ENCODE results near the gene IZUMO1R. TPM values are rescaled to one million over a fixed set of nuclear protein-coding genes. Genes with fewer than 3 reads are reported as not detected.
"Not testable (repeated sequence)": the region's sequence is repeated elsewhere in the genome, so short reads cannot be mapped to it uniquely, and the experiment has no call there.

Gene IZUMO1R
- not detected for total RNA-seq

- ChIA-PET POLR2A (no interaction called here), CTCF (no interaction called here)
- Mint-ChIP-seq H3K4me3 (no peak within 1 kb of the TSS), H3K27ac (no peak within 1 kb of the TSS), H3K27me3 (peaks cover 2% of the 10 kb centered on the region), H3K9me3 (no peaks in the 10 kb centered on the region), H3K4me1 (no peaks in the 10 kb centered on the region), H3K36me3 (ENCODE audit: low read depth) (no peaks in the 10 kb centered on the region)
- DNase-seq: no peak
These were observed at the start of gene IZUMO1R for GRCh38 chr11:94303966-94304958. Gene IZUMO1R, plus strand, starts transcription at chr11:94304580. Its CDS starts 1,057 bp downstream, at chr11:94305637.

- Mint-ChIP-seq H3K27ac (no peak overlapping the region), H3K9me3 (peaks cover 5% of the 10 kb centered on the region), H3K4me3 (no peak overlapping the region), H3K27me3 (no peaks in the 10 kb centered on the region), H3K4me1 (no peaks in the 10 kb centered on the region), H3K36me3 (ENCODE audit: low read depth) (no peaks in the 10 kb centered on the region)
- ChIA-PET CTCF (no interaction called here), POLR2A (no interaction called here)
- no peak for DNase-seq
These were observed 32.5 kb upstream of the IZUMO1R start for GRCh38 chr11:94271885-94272372.

- no peaks in the 10 kb centered on the region for H3K36me3 Mint-ChIP-seq (ENCODE audit: low read depth)
- no peaks in the 10 kb centered on the region for H3K4me1 Mint-ChIP-seq
- no peak overlapping the region for H3K4me3 Mint-ChIP-seq
- peaks cover 3% of the 10 kb centered on the region for H3K9me3 Mint-ChIP-seq
- H3K27ac Mint-ChIP-seq: no peak overlapping the region
- ChIA-PET POLR2A (no interaction called here), CTCF (no interaction called here)
- H3K27me3 Mint-ChIP-seq: no peaks in the 10 kb centered on the region
- no peak for DNase-seq
These were observed 31.6 kb upstream of the IZUMO1R start for GRCh38 chr11:94272738-94273313.

- no peak for DNase-seq
- no peak overlapping the region for H3K4me3 Mint-ChIP-seq
- no peak overlapping the region for H3K27ac Mint-ChIP-seq
- no peaks in the 10 kb centered on the region for H3K27me3 Mint-ChIP-seq
- POLR2A ChIA-PET: no interaction called here
- CTCF ChIA-PET: no interaction called here
- no peaks in the 10 kb centered on the region for H3K9me3 Mint-ChIP-seq
- H3K4me1 Mint-ChIP-seq: no peaks in the 10 kb centered on the region
- no peaks in the 10 kb centered on the region for H3K36me3 Mint-ChIP-seq (ENCODE audit: low read depth)
These were observed 28.4 kb upstream of the IZUMO1R start for GRCh38 chr11:94275961-94276360.

- Mint-ChIP-seq H3K4me3 (no peak overlapping the region), H3K9me3 (no peaks in the 10 kb centered on the region), H3K36me3 (ENCODE audit: low read depth) (no peaks in the 10 kb centered on the region), H3K27me3 (no peaks in the 10 kb centered on the region), H3K27ac (no peak overlapping the region), H3K4me1 (no peaks in the 10 kb centered on the region)
- POLR2A ChIA-PET: no interaction called here
- DNase-seq: no peak
- CTCF ChIA-PET: no interaction called here
These were observed 27.4 kb upstream of the IZUMO1R start for GRCh38 chr11:94276943-94277342.

- H3K9me3 Mint-ChIP-seq; H3K4me1 Mint-ChIP-seq; H3K27ac Mint-ChIP-seq; H3K36me3 Mint-ChIP-seq (ENCODE audit: low read depth); CTCF ChIA-PET; H3K27me3 Mint-ChIP-seq; POLR2A ChIA-PET; H3K4me3 Mint-ChIP-seq; DNase-seq: not testable (repeated sequence)
These were observed 26.2 kb upstream of the IZUMO1R start for GRCh38 chr11:94278207-94278606.

- Mint-ChIP-seq H3K27me3 (no peaks in the 10 kb centered on the region), H3K27ac (no peak overlapping the region), H3K4me3 (no peak overlapping the region), H3K9me3 (no peaks in the 10 kb centered on the region), H3K4me1 (no peaks in the 10 kb centered on the region), H3K36me3 (ENCODE audit: low read depth) (no peaks in the 10 kb centered on the region)
- POLR2A ChIA-PET: interaction anchor here (0.5 kb wide), 1 partner anchor 149 kb away, joined by 3 read pairs; no protein-coding TSS in a partner anchor
- no peak for DNase-seq
- CTCF ChIA-PET: no interaction called here
These were observed 24.4 kb upstream of the IZUMO1R start for GRCh38 chr11:94279996-94280395.

GRCh38 chr11:94281324-94281723 lies 23.1 kb upstream of the IZUMO1R start:
- no peak for DNase-seq
- no peaks in the 10 kb centered on the region for H3K9me3 Mint-ChIP-seq
- no peaks in the 10 kb centered on the region for H3K36me3 Mint-ChIP-seq (ENCODE audit: low read depth)
- no peaks in the 10 kb centered on the region for H3K4me1 Mint-ChIP-seq
- CTCF ChIA-PET: no interaction called here
- POLR2A ChIA-PET: no interaction called here
- no peak overlapping the region for H3K4me3 Mint-ChIP-seq
- H3K27ac Mint-ChIP-seq: no peak overlapping the region
- no peaks in the 10 kb centered on the region for H3K27me3 Mint-ChIP-seq

- Mint-ChIP-seq H3K36me3 (ENCODE audit: low read depth) (no peaks in the 10 kb centered on the region), H3K27ac (no peak overlapping the region), H3K4me3 (no peak overlapping the region), H3K4me1 (no peaks in the 10 kb centered on the region), H3K27me3 (no peaks in the 10 kb centered on the region), H3K9me3 (no peaks in the 10 kb centered on the region)
- ChIA-PET POLR2A (no interaction called here), CTCF (no interaction called here)
- DNase-seq: no peak
These were observed 20.7 kb upstream of the IZUMO1R start for GRCh38 chr11:94283678-94284077.

- H3K36me3 Mint-ChIP-seq (ENCODE audit: low read depth): no peaks in the 10 kb centered on the region
- H3K4me3 Mint-ChIP-seq: no peak overlapping the region
- no peak for DNase-seq
- peaks cover 4% of the 10 kb centered on the region for H3K9me3 Mint-ChIP-seq
- H3K27me3 Mint-ChIP-seq: no peaks in the 10 kb centered on the region
- ChIA-PET POLR2A (no interaction called here), CTCF (no interaction called here)
- no peak overlapping the region for H3K27ac Mint-ChIP-seq
- H3K4me1 Mint-ChIP-seq: no peaks in the 10 kb centered on the region
These were observed 8.8 kb upstream of the IZUMO1R start for GRCh38 chr11:94295534-94295933.

- Mint-ChIP-seq H3K4me3 (no peak overlapping the region), H3K9me3 (no peaks in the 10 kb centered on the region), H3K27me3 (peaks cover 2% of the 10 kb centered on the region), H3K27ac (no peak overlapping the region), H3K36me3 (ENCODE audit: low read depth) (no peaks in the 10 kb centered on the region), H3K4me1 (no peaks in the 10 kb centered on the region)
- CTCF ChIA-PET: no interaction called here
- POLR2A ChIA-PET: no interaction called here
- DNase-seq: no peak
These were observed 6.3 kb upstream of the IZUMO1R start for GRCh38 chr11:94297985-94298576.

- Mint-ChIP-seq H3K36me3 (ENCODE audit: low read depth) (no peaks in the 10 kb centered on the region), H3K27ac (no peak overlapping the region), H3K4me1 (no peaks in the 10 kb centered on the region), H3K27me3 (peaks cover 2% of the 10 kb centered on the region), H3K9me3 (no peaks in the 10 kb centered on the region), H3K4me3 (no peak overlapping the region)
- ChIA-PET POLR2A (no interaction called here), CTCF (no interaction called here)
- no peak for DNase-seq
These were observed 1.6 kb upstream of the IZUMO1R start for GRCh38 chr11:94302776-94303175.

GRCh38 chr11:94305146-94305545 lies 766 bp downstream of the IZUMO1R start:
- Mint-ChIP-seq H3K9me3 (no peaks in the 10 kb centered on the region), H3K4me3 (no peak overlapping the region), H3K27ac (no peak overlapping the region), H3K36me3 (ENCODE audit: low read depth) (no peaks in the 10 kb centered on the region), H3K27me3 (peaks cover 2% of the 10 kb centered on the region), H3K4me1 (no peaks in the 10 kb centered on the region)
- CTCF ChIA-PET: no interaction called here
- no peak for DNase-seq
- POLR2A ChIA-PET: no interaction called here
